ENCODE results near the gene RIPK1. TPM values are rescaled to one million over a fixed set of nuclear protein-coding genes. Genes with fewer than 3 reads are reported as not detected.
"Not testable (repeated sequence)": the region's sequence is repeated elsewhere in the genome, so short reads cannot be mapped to it uniquely, and the experiment has no call there.

RIPK1 gene
- total and polyA plus RNA-seq, 2 of the 8 experiments (the other 6 are each of a cell fraction or from before 2014, with no cell fraction given) = 5.9 to 22.9 TPM

- not testable (repeated sequence) for H3K27me3 ChIP-seq (replicated peaks in 1 of 4; ENCODE audit: control insufficient read depth in 3 of 4, extremely low read depth in 1 of 4, insufficient read depth in 3 of 4, low read length in 3 of 4); FAIRE-seq; H3K4me2 ChIP-seq (ENCODE audit: insufficient read depth in 1 of 2, low read depth in 2 of 2, low read length in 2 of 2)
Observed at GRCh38 chr6:3060092-3060491, 8.2 kb upstream of the RIPK1 start.

More at GRCh38 chr6:3060092-3060491, 8.2 kb upstream of the RIPK1 start:
- H2BK5ac ChIP-seq (ENCODE audit: low read depth, low read length); H3K4ac ChIP-seq (replicated peaks; ENCODE audit: insufficient read length, low read depth, low read length); H4K5ac ChIP-seq (ENCODE audit: insufficient read length, low read depth, low read length); DNase-seq (ENCODE audit: low read depth in 1 of 2, low spot score in 2 of 2); H3K9me3 ChIP-seq (ENCODE audit: insufficient read depth in 2 of 2, low read depth in 1 of 2, low read length in 1 of 2); H3K4me3 ChIP-seq (ENCODE audit: extremely low read depth in 1 of 4, insufficient read depth in 2 of 4, low read depth in 3 of 4, low read length in 4 of 4); H3K36me3 ChIP-seq (ENCODE audit: control insufficient read depth in 2 of 4, insufficient read depth in 4 of 4, low read length in 3 of 4); H3K79me2 ChIP-seq (ENCODE audit: control insufficient read depth in 1 of 2, insufficient read depth in 2 of 2, low read length in 2 of 2); H3K23ac ChIP-seq (ENCODE audit: insufficient read length); H2AK5ac ChIP-seq (ENCODE audit: low read depth, low read length); H3K4me1 ChIP-seq (replicated peaks in 1 of 4; ENCODE audit: control insufficient read depth in 3 of 4, insufficient read depth in 4 of 4, low read length in 3 of 4); H3K9ac ChIP-seq (replicated peaks in 1 of 4; ENCODE audit: extremely low read depth in 1 of 4, low read depth in 3 of 4, low read length in 3 of 4); H3K56ac ChIP-seq (replicated peaks; ENCODE audit: insufficient read length, low read depth, low read length); H2BK15ac ChIP-seq (ENCODE audit: low read length); H3K18ac ChIP-seq (ENCODE audit: extremely low read depth, low read length); H2BK12ac ChIP-seq (ENCODE audit: low read depth, low read length); H4K20me1 ChIP-seq (replicated peaks in 1 of 2; ENCODE audit: control insufficient read depth in 1 of 2, insufficient read depth in 2 of 2, low read length in 2 of 2); H3K79me1 ChIP-seq (ENCODE audit: low read depth, low read length); H3K27ac ChIP-seq (ENCODE audit: low read depth, low read length); H3K14ac ChIP-seq (ENCODE audit: insufficient read length); H2AFZ ChIP-seq (ENCODE audit: low read length); H3K23me2 ChIP-seq (ENCODE audit: low read depth, low read length); H2BK20ac ChIP-seq (ENCODE audit: low read length); H4K91ac ChIP-seq (replicated peaks; ENCODE audit: insufficient read length, low read length); H2BK120ac ChIP-seq (replicated peaks; ENCODE audit: low read depth, low read length); H4K8ac ChIP-seq (ENCODE audit: extremely low read depth, insufficient read depth, low read length): not testable (repeated sequence)
- ChIA-PET CTCF (ENCODE audit: partially characterized antibody) (interaction anchor here (0.6 to 1.1 kb wide), 2 partner anchors 71 to 812 kb away, joined by 3 to 4 read pairs; no protein-coding TSS in a partner anchor), POLR2A (ENCODE audit: partially characterized antibody) (interaction anchor here (1.3 to 1.4 kb wide), 2 partner anchors 10 to 70 kb away, joined by 3 read pairs; no protein-coding TSS in a partner anchor)
- 94% methylated on average over 11 of the region's 11 CpGs; no CpG with 5 or more reads in 1 of the 2 experiments for WGBS, 2 experiments (ENCODE audit: extremely low coverage in 1 of 2, insufficient coverage in 1 of 2, insufficient read length in 1 of 2, insufficient replicate concordance in 2 of 2, low coverage in 1 of 2, low lambda C conversion rate in 2 of 2, missing lambda C conversion rate in 1 of 2)
